ENCODE measurements around the gene GMFB.

DNA sequence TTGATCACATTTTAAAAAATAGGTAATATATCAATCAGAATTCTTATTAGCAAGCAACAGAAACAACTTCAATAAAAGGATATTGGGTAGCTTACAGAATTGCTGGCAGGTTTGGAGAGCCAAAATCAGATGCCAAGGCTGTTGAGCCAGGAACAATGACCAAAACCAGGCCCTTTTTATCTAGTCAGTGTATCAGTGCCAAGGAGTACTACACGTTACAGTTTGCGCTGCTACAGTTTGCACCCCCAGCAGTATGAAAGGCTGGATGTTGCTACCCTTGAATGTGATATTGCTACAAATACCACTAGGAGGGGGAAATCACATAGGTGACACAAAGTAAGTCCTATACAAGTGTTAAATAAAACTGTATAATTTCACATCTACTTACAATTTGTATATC is 40.2 kb upstream of the GMFB start:
- TF ChIP-seq POLR2AphosphoS2 (conservative IDR thresholded peaks at IDR 0.05; ENCODE audit: low read length) (no peak), POLR2A (IDR thresholded peaks at IDR 0.05; ENCODE audit: low read length) (no peak), RAD21 (conservative IDR thresholded peaks at IDR 0.05 in 1 of 2, IDR thresholded peaks at IDR 0.05 in 1 of 2) (no peak), TP53 (CRISPR knock-in tag; IDR thresholded peaks at IDR 0.05) (no peak), CTCF (IDR thresholded peaks at IDR 0.05) (no peak), MYC (IDR thresholded peaks at IDR 0.05; ENCODE audit: borderline replicate concordance, low read length) (no peak), KDM1A (IDR thresholded peaks at IDR 0.05; ENCODE audit: low read depth) (no peak)
- TF ChIP-seq, protein P1, sequence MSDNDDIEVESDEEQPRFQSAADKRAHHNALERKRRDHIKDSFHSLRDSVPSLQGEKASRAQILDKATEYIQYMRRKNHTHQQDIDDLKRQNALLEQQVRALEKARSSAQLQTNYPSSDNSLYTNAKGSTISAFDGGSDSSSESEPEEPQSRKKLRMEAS (IDR thresholded peaks at IDR 0.05): no peak

All from A549 (cell line).